ENCODE results near the gene NGFR.

The NGFR gene

GRCh38 chr17:49515196-49515770 lies 20.2 kb downstream of the NGFR start:
- DNase-seq (ENCODE audit: low spot score), result no peak

- DNase-seq (ENCODE audit: low spot score), result no peak
Observed at GRCh38 chr17:49516180-49516579, 21.1 kb downstream of the NGFR start.

GRCh38 chr17:49518346-49519078 lies 23.4 kb downstream of the NGFR start:
- DNase-seq (ENCODE audit: low spot score), result no peak

GRCh38 chr17:49519781-49520180 lies 24.7 kb downstream of the NGFR start:
- no peak for DNase-seq (ENCODE audit: low spot score)

- DNase-seq (ENCODE audit: low spot score), result no peak
Observed at GRCh38 chr17:49520386-49521087, 25.4 kb downstream of the NGFR start.

GRCh38 chr17:49521088-49521450 lies 26.0 kb downstream of the NGFR start:
- no peak for DNase-seq (ENCODE audit: low spot score)

GRCh38 chr17:49521471-49522356 lies 26.6 kb downstream of the NGFR start:
- DNase-seq (ENCODE audit: low spot score), result no peak

GRCh38 chr17:49522357-49522890 lies 27.3 kb downstream of the NGFR start:
- no peak for DNase-seq (ENCODE audit: low spot score)

GRCh38 chr17:49523196-49523595 lies 28.1 kb downstream of the NGFR start:
- no peak for DNase-seq (ENCODE audit: low spot score)

GRCh38 chr17:49523706-49524472 lies 28.8 kb downstream of the NGFR start:
- DNase-seq (ENCODE audit: low spot score), result no peak

GRCh38 chr17:49524473-49525359 lies 29.6 kb downstream of the NGFR start:
- DNase-seq (ENCODE audit: low spot score), result no peak

- no peak for DNase-seq (ENCODE audit: low spot score)
Observed at GRCh38 chr17:49525831-49526741, 31.0 kb downstream of the NGFR start.

GRCh38 chr17:49527927-49528651 lies 33.0 kb downstream of the NGFR start:
- DNase-seq (ENCODE audit: low spot score), result no peak

GRCh38 chr17:49528966-49529365 lies 33.9 kb downstream of the NGFR start:
- DNase-seq (ENCODE audit: low spot score), result no peak

- DNase-seq (ENCODE audit: low spot score), result no peak
Observed at GRCh38 chr17:49530118-49530517, 35.0 kb downstream of the NGFR start.

- no peak for DNase-seq (ENCODE audit: low spot score)
Observed at GRCh38 chr17:49543860-49544259, 48.8 kb downstream of the NGFR start.

- DNase-seq (ENCODE audit: low spot score), result no peak
Observed at GRCh38 chr17:49545007-49545660, 50.0 kb downstream of the NGFR start.
